Measurements from ENCODE around the gene PLCD1.
A peak's percentile ranks its signal among the peaks of the same experiment; 100 is the strongest.

The PLCD1 gene

DNA sequence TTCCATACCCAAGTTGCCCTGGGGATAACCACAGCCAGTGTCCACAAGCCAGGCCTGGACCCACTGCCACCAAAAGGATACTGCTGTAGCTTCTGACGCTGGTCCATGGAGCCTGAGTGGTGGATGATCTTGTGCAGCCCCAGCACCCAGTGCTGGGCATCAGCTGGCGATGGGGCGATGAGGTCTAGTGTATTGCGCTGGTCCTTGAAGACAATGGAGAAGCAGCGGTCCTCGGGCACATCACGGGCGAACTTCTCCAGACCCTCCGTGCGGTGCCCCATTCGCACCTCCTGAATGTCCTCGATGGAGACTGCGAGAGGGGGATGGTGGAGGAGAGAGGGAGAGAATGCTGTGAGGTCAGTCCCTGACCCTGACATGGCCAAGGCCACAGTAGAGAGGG, 13.0 kb downstream of the PLCD1 start:
- DNase-seq: no peak

DNA sequence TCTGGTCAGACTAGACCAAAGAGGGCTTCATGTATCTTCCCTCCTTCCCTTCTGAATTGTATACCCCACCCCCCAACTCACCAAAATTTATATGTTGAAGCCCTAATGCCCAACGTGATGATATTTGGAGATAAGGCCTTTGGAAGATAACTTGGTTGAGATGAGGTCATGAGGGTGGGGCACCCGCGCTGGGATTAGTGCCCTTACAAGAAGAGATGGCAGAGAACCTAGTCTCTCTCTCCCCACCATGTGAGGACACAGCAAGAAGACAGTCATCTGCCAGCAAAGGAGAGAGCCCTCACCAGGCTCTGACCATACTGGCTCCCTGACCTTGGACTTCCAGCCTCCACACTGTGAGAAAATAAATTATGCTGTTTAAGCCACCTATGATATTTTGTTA, 13.5 kb downstream of the PLCD1 start:
- DNase-seq: no peak

DNA sequence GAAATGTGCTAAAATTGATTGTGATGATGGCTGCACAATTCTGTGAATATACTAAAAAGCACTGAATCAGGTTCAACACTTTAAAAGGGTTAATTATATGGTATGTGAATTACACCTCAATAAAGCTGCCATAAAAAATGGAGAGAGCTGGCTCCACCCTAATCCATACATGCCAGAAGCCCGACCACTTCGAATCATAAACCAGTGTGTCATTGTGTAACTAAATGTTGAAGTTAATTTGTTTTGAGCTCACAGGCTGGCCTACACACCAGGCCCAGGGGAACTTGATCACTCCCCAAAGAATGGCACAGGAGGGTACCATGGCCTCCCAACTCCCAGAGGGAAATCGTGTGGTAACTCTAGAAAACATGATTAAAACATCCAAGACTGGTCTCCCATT, 14.0 kb downstream of the PLCD1 start:
- no peak for DNase-seq

DNA sequence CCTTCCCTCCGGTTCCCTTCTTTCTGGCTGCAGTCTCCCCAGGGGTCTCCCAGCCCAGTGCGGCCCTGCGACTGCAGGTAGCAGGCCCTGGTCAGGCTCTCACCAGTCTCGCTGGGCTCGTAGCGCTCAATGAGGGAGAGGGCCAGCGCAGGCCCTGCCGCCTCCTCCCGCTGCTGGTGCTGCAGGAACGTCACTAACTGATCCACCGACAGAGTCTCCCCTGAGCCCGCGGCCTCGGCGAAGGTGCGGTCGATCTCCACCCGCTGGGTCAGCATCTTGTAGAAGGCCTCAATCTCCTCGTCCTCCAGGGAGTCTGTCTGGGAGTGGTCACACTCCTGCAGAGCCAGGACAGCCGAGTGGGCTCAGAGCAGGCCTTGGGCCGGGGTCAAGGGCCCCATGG, 18.3 kb downstream of the PLCD1 start:
- no peak for DNase-seq

DNA sequence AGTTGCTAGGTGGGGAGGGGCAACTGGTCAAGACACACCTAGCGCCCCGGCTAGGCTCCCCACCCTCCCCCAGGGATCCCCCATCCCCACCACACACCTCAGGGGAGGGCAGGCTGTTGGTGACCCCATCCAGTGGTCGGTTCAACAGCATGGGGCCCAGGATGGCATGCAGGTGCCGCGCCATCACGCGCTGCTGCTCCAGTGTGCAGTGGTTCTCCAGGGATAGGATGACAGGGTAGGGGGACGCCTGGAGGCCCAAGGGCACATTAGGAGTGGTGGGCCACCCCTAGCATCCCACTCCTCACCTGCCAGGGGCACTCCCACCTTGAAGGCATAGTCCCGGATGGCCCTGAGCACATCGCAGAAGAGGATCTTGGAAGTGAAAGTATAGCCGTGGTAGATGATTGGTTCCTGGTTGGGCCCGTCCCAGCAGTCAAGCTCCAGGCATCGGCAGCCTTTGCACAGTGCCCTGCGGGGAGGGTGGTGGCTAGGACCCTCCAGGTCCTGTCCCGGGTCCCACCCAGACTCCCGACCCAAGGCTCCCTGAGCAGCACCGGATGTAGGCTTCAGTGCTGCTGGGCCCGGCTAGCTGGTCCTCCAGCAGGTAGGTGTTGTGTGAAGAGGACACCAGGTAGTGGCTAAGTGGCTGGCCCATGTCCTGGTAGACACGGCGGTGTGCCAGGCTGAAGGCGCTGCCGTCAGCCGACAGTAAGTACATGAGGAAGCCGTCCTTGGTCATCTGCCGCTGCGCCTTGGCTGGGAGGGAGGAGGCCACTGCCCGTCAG, 19.4 kb downstream of the PLCD1 start:
- DNase-seq: no peak

DNA sequence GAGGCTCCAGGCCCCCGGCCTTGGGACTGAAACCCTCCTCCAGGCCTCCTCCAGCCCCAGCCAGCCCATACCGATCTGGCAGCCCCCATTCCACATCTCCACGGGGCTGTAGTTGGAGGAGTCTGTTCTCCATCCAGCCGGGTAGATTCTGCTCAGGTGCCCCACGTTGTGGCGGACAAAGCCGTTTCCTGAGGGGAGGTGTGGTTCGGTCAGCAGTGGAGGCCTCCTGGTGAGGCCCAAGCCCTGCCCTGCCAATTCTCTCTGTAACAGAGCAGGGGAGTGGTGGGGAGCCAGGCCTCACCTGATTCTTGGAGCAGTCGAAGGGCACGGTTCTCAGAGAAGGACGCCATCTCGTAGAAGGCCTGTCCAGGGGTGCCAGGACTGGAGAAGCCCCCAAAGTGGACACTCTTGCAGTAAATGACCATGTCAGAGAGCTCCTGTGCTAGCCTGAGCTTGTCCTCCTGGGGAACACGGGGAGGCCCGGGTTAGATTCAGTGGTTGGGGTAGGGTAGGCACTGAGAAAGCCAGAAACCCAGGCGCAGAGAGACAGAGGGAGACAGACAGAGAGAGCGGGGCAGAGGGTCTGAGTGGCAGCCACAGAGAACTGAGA, 20.4 kb downstream of the PLCD1 start:
- no peak for DNase-seq

DNA sequence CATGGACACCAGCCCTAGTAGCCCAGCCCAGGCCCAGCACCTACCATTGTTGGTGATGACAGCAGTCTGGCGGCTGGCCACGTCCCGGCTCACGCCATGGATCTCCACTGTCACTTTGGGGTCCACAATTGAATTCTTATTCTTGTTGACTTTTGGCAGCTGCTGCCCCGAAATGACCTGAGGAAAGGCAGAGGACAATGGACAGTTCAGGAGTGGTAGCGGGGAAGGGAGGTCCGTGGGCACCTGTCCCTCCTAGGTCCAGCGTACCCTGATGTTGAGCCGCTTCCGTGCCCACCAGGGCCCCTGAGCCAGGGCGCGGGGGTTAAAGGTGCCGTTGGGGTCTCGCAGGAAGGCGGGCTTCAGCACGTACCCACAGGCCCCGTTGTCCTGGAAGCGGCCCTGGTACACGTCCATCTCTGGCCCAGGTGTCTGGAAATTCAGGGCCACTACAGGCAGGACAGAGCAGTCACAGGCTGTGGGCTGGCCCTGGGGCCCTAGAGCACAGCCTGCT, 21.2 kb downstream of the PLCD1 start:
- no peak for DNase-seq

DNA sequence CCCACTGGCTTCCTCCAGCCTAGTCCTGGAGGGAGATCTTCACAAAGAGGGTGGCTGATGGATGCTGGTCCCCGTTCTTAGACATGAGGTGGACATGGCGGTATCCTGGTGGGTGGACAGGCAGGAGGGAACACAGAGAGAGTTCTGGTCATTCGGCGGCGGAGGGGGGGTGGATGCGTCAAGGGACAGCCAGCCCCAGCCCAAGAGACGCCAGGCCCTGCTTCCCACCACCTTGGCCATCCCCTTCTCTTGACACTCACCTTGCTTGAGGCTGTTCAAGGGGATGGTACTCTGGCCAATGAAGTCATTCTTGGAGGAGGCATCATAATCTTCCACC, 21.7 kb downstream of the PLCD1 start:
- no peak for DNase-seq

DNA sequence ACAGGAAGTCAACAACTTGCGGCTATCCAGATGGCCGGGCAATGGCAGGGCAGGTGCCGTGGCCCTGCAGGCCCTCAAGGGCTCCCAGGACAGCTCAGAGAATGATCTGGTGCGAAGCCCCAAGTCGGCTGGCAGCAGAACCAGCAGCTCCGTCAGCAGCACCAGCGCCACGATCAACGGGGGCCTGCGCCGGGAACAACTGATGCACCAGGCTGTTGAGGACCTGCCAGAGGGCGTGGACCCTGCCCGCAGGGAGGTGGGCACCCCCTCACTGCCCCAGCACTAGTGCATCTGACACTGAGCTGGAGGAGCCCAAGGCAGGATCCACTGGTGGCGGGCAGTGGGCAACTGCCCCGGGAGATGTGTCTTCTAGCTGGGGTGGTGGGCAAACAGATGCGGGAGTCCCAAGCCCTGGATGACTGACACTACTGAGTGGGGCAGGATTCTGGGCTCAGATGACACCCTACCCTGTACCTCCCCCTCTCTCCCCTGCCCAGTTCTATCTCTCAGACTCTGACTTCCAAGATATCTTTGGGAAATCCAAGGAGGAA, 22.9 kb downstream of the PLCD1 start:
- DNase-seq: no peak

DNA sequence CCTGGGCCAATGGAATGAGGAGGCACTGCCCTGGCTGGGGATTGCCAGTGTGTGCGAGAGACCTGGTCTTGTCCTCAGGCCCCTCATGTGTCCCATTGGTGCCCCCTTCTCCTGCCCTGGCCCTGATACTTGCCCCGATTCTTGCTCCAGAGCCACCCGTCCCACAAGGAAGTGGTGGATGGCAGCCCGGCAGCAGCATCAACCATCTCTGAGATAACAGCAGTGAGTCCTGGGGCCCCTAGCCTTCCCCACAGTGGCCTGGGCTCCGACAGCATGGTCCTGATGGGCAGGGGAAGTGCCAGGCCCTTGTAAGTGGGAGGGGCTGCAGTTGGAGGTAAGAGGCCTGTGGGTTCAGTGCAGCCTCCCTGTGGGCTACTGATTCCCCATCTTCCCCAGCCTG, 23.4 kb downstream of the PLCD1 start:
- DNase-seq: no peak

DNA sequence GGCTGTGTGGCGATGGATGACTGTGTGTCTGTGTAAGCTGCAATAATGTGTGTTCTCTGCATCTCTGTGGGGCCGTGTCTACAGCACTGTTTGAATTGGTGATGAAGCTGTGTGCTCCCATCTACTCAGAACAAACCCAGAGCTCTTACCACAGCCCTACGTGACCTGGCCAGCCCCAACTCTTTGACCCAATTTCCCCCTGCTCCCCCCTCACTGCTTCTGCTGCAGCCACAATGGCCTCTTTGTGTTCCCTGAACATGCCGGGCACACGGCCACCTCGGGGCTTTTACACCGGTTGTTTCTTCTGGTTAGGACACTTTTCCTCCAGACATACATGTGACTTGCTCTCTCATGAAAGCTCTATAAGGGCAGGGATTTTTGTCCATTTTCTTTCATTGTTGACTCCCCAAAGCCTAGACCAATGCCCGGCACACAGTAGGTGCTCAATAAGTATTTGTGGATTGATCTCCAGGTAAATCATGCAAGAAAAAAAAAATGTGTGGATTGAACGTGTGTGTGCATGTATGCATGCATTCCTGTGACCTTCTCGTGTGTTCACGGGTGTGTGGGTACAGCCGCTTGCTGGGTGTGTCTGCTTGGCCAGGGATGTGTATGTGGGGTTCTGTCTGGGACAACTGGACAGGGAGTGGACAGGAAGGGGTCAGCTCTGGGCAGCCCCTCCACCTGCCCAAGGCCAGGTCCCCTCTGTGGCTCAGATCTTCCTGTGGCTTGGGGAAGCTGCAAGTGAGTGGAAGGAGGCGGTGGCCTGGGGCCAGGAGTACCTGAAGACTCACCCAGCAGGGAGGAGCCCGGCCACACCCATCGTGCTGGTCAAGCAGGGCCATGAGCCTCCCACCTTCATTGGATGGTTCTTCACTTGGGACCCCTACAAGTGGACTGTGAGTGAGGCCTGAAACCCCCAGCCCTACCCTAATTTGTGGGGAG, 24.1 kb downstream of the PLCD1 start:
- DNase-seq: no peak

DNA sequence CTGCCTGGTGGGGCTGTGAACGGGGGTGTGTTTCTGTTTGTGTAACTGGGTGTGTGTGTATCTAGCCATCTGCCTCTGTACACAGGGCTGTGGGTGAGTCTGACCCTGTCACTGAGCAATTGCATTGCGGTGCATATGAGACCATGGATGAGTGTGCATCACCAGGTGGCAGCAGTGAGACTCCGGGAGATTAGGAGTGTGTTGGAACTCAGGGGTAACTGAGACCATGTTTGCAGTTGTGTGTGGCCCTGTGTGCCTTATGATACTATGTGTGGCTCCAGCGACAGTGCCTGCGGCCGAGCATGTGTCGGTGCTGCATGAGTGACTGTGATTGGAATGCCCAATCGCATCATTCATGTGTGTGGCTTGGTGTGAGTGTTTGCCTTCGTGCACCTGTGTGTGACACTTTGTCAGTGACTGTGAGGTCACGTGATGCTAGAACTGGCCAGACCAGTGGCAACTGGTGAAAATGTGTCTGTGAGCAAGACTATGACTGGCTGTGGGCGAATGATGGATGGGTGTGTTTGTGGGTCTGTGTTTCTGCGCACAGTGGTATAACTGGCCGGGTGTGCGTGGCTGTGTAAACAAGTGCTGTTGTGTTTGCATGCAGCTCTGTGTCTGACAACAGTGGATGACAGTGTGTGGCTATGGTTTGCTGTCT, 24.9 kb downstream of the PLCD1 start:
- peak; percentile 86 for DNase-seq

DNA sequence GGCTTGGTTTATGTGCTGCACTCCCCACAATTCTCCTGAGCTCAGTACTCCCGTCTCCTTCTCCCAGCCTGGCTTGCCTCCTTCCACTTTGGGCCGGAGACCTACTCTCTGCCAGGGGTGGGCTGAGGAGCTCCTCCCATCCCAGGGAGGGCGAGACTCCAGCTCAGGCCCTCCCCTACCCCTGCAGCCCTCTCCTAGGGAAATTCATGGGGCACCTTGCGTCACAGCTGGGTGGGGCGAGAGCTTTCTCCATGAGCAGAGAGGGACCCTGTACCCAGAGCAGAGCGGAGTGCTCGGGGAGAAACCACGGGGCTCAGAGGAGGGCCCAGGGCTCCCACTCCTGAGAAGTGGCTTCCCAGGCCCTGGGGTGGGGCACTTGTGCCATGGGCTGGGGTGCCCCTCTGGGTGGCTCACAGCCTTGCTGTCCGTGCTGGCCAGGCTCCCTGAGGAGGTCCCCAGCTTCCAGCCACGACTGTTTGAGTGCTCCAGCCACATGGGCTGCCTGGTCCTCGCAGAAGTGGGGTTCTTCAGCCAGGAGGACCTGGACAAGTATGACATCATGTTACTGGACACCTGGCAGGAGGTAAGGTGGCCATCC, 25.5 kb downstream of the PLCD1 start:
- DNase-seq: no peak

DNA sequence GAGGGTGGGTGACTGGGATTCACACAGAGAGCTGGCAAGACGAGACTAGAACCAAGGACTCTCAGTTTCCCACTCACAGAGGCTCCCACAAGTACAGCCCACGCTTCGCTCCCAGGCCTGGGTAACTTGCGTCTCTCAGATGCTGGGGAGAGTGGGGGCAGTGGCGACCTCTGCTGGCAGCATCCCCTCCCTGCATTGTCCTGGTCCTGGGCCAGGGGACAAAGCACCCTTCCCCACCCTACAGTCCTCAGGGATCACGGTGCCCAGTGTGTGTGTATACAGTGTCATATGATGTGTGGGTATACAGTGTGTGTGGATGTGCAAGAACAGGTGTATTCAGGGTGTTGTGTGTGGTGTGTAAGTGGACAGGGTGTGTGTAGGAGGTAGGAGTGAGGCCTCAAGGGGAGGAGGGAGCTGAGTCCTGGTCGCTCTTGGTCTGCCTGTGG, 26.0 kb downstream of the PLCD1 start:
- DNase-seq: peak; percentile 65

DNA sequence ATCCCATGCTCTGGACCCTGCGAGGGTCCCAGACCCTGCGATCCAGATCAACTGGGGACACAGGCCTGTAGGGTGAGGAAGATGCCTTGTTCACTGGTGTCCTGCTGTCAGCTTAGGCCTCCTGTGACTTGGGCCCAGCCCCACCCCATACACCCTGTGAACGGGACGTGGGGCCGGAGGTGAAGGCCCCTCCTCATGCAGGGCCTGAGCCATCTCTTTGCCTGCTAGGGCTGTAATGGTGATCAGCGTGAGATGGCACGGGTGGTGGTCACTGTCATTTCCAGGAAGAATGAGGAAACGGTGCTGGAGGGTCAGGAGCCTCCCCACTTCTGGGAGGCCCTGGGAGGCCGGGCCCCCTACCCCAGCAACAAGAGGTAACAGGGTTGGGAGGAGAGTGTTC, 26.5 kb downstream of the PLCD1 start:
- DNase-seq: no peak

DNA sequence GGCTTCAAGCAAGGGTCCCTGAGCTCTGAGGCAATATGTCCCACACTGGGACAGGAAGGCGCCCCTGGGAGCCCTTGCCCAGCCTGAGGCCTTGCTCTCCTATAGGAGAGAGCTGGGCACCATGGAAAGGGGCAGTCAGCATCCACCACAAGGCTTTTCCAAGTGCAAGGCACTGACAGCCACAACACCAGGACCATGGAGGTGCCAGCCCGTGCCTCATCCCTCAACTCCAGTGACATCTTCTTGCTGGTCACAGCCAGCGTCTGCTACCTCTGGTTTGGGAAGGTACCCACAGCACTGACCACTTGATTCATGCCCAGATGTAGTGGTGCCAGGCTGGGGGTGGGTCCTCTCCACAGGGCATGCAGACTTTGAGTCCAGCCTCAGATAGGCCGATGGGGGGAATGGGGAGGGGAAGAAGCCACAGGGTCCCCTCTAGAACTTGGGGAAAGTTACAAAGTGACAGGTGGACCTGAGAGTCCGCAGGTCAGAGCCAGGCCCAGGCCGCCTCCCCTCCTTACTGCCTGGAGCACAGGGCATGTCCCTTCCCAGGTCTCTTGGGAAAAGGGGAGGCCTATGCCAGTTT, 27.1 kb downstream of the PLCD1 start:
- no peak for DNase-seq

DNA sequence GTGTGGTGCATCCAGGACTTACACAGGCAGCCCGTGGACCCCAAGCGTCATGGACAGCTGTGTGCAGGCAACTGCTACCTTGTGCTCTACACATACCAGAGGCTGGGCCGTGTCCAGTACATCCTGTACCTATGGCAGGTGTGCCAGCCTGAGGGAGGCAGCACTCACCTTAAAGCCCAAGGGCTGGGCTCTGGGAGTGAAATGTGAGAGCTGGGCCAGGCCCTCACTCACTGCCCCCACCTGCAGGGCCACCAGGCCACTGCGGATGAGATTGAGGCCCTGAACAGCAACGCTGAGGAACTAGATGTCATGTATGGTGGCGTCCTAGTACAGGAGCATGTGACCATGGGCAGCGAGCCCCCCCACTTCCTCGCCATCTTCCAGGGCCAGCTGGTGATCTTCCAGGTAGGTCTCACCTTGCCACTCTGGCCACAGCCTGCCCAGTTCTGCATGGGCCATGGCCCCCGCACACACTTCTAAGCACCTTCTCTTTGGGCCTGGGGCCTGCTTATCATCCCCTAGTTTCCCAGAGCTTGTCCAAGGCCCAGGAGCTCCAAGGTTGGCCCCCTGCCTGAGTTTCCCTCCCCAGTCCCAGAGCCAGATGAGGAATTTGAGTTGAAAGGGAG, 27.9 kb downstream of the PLCD1 start:
- DNase-seq: peak; percentile 12

DNA sequence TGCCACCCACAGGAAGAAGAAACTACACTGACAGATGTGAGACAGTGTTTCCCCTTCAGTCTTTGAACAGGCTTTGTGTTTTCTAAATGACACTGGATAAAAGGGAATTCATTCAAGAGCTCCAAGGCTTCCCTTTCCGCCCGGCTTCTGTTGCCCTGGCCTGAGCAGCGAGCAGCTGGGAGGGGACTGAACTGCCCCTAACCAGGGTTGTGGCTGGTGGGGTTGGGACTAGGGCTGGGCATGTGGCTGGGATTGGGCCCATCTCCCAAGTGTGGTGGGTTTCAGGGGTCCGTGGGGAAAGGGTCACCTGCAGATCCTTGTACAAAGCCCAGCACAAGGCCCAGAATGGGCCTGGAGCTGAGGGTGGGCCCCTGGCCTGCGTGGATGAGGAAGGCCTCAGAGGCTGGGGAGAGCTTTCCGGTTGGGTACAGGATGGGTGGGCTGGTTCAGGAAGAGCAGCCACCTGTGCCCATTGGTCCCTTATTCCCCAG, 28.4 kb downstream of the PLCD1 start:
- DNase-seq: no peak

DNA sequence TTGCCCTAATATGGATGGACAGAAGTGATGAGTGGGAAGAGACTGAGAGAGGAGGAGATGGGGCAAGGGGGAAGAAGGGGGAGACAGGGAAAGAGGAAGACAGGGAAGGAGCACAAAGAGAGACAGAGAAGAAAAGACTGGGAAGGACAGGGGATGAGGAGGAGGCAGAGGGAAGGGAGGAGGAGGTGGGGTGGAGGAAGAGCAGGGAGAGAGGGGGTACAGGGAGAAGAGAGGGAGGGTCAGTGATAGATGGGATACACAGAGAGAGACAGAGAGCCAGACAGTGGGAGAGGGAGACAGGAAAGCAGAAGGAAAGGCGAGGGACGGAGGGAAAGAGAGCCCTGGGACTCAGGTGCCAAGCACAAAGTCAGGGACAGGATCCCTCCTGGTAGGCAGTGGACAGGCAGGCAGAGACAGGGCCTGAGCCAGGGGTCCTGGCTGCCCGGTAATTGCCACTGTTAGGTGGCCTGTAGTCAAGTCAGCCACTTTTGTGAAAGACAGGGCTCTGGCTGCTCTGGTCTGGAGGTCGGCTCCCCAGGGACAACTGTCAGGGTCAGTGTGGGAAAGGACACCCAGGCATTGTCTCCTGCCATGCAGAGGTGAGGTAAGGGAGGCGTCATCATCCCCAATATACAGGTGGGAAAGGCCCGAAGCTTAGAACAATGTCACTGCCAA, 29.1 kb downstream of the PLCD1 start:
- DNase-seq: no peak

DNA sequence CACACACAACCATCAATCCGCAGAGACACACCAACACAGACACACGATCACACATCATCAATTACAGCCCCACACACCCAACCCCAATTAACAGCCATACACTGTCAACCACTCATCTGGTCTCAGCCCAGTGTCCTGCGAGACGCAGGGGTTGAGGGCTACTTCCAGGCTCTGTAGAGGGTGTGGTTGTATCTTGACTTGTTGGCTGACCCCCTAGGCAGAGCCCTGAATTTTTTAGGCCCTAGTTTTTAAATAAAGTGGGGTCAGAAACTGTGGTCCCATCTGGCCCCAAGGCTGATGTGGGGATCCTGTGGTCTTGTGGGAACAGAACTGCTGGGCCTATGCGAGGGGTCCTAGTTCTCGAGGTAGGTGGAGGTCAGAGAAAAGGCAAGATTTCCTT, 29.6 kb downstream of the PLCD1 start:
- no peak for DNase-seq
